Natural killer cell (primary cell): ENCODE measurements around the gene SERGEF. TPM values are rescaled to one million over a fixed set of nuclear protein-coding genes. Genes with fewer than 3 reads are reported as not detected.

Source experiments
- ATAC-seq, 3 donors: fragments of 150-1000 bp in 2 of 3; fragments of 200-7000 bp in 1 of 3; cut with Tn5 transposase; 1 replicate in 1 of 3; 2 replicates in 2 of 3; pipeline ENCODE4 v1.10.0; 2021; ENCODE audit warnings: mild to moderate bottlenecking in 2 of 3, moderate library complexity in 2 of 3
- DNase-seq, 2 donors: peaks; one replicate each; pipeline versions ENCODE4 v3.0.0 to v3.0.0-alpha.2; 2013 to 2021; ENCODE audit warnings: mixed read lengths in 1 of 2
- H3K27ac ChIP-seq: one replicate; pipeline ENCODE4 v1.5.1; 2013; ENCODE audit warnings: mild to moderate bottlenecking, low read length
- H3K27me3 ChIP-seq: one replicate; pipeline ENCODE4 v1.6.1; 2013; ENCODE audit warnings: low read length; ENCODE audit not compliant: control insufficient read depth, insufficient read depth
- H3K36me3 ChIP-seq: one replicate; pipeline ENCODE4 v1.6.1; 2013; ENCODE audit warnings: low read length; ENCODE audit not compliant: control insufficient read depth, insufficient read depth
- H3K4me1 ChIP-seq: one replicate; pipeline ENCODE4 v1.6.1; 2013; ENCODE audit warnings: low read length; ENCODE audit not compliant: control insufficient read depth, insufficient read depth
- H3K4me3 ChIP-seq: one replicate; pipeline ENCODE4 v1.5.1; 2013; ENCODE audit warnings: low read length
- H3K9me3 ChIP-seq: one replicate; pipeline ENCODE4 v1.6.1; 2013; ENCODE audit warnings: low read length; ENCODE audit not compliant: control insufficient read depth, insufficient read depth
- H3K27ac Mint-ChIP-seq, 2 donors: one replicate each; pipeline ENCODE4 v1.8.0; 2022; ENCODE audit warnings: mild to moderate bottlenecking in 2 of 2, mixed read lengths in 2 of 2, moderate library complexity in 1 of 2
- H3K27me3 Mint-ChIP-seq, 2 donors: one replicate each; pipeline ENCODE4 v1.8.0; 2022; ENCODE audit warnings: low read depth in 2 of 2, mixed read lengths in 2 of 2
- H3K36me3 Mint-ChIP-seq: one replicate; pipeline ENCODE4 v1.8.0; 2022; ENCODE audit warnings: mixed read lengths
- H3K4me1 Mint-ChIP-seq, 2 donors: one replicate each; pipeline ENCODE4 v1.8.0; 2022; ENCODE audit warnings: mixed read lengths in 2 of 2
- H3K4me3 Mint-ChIP-seq: one replicate; pipeline ENCODE4 v1.8.0; 2022; ENCODE audit warnings: mild to moderate bottlenecking, moderate library complexity, mixed read lengths
- H3K9me3 Mint-ChIP-seq, 2 donors: one replicate each; pipeline ENCODE4 v1.8.0; 2022; ENCODE audit warnings: mixed read lengths in 2 of 2
- WGBS: methylation state at CpG from one replicate; pipeline ENCODE4 v1.1.7; 2013; ENCODE audit warnings: missing lambda C conversion rate; ENCODE audit not compliant: insufficient coverage; 5-methylcytosine and 5-hydroxymethylcytosine counted together
- intact Hi-C: fragments of 100-400 bp; cut with micrococcal nuclease; formaldehyde crosslinking; loops from one replicate; pipeline ENCODE4 v1.14.2; 2022
- total RNA-seq, 4 donors: library from RNA; stranded (reverse); fragments of 120-200 nt in 1 of 4; gene quantifications; one replicate each; pipeline versions ENCODE4 v1.2.3 to v1.2.4, GENCODE V29; 2013 to 2022
- TF ChIP-seq, protein P1 (sequence below): fragments of 200-600 bp; IDR thresholded peaks from one replicate; pipeline ENCODE4 v1.8.0; 2022; ENCODE audit warnings: antibody characterized with exemption

Gene SERGEF
- total RNA-seq, 3 donors from 2014 or later (not counting 1 experiment from before 2014, with no cell fraction given) = 67.5 to 78.6 (median 69.4) TPM

GRCh38 chr11:17793642-17794170 lies 219.1 kb downstream of the SERGEF start:
- no peaks in the 10 kb centered on the region for H3K36me3 ChIP-seq
- peaks cover 0 to 2% of the 10 kb centered on the region in 2 donors for H3K4me1 Mint-ChIP-seq
- intact Hi-C loops = no loop called here
- H3K9me3 ChIP-seq = no peaks in the 10 kb centered on the region
- no peak overlapping the region for H3K4me3 Mint-ChIP-seq
- WGBS = 92% methylated on average over 7 of the region's 7 CpGs
- no peaks in the 10 kb centered on the region for H3K4me1 ChIP-seq
- no peak overlapping the region for H3K4me3 ChIP-seq
- no peak for DNase-seq
- no peak overlapping the region for H3K27ac Mint-ChIP-seq
- no peaks in the 10 kb centered on the region for H3K27me3 ChIP-seq
- H3K9me3 Mint-ChIP-seq = no peaks in the 10 kb centered on the region
- H3K27ac ChIP-seq = no peak overlapping the region
- TF ChIP-seq, protein P1, sequence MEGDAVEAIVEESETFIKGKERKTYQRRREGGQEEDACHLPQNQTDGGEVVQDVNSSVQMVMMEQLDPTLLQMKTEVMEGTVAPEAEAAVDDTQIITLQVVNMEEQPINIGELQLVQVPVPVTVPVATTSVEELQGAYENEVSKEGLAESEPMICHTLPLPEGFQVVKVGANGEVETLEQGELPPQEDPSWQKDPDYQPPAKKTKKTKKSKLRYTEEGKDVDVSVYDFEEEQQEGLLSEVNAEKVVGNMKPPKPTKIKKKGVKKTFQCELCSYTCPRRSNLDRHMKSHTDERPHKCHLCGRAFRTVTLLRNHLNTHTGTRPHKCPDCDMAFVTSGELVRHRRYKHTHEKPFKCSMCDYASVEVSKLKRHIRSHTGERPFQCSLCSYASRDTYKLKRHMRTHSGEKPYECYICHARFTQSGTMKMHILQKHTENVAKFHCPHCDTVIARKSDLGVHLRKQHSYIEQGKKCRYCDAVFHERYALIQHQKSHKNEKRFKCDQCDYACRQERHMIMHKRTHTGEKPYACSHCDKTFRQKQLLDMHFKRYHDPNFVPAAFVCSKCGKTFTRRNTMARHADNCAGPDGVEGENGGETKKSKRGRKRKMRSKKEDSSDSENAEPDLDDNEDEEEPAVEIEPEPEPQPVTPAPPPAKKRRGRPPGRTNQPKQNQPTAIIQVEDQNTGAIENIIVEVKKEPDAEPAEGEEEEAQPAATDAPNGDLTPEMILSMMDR = no peak
- H3K27me3 Mint-ChIP-seq = no peaks in the 10 kb centered on the region
- ATAC-seq = no peak
- H3K36me3 Mint-ChIP-seq = no peaks in the 10 kb centered on the region

- Mint-ChIP-seq H3K27ac (no peak overlapping the region), H3K4me1 (peaks cover 0 to 5% of the 10 kb centered on the region in 2 donors), H3K4me3 (no peak overlapping the region), H3K9me3 (no peaks in the 10 kb centered on the region), H3K27me3 (no peaks in the 10 kb centered on the region), H3K36me3 (no peaks in the 10 kb centered on the region)
- Histone ChIP-seq H3K27ac (no peak overlapping the region), H3K9me3 (no peaks in the 10 kb centered on the region), H3K27me3 (no peaks in the 10 kb centered on the region), H3K4me3 (no peak overlapping the region), H3K36me3 (no peaks in the 10 kb centered on the region), H3K4me1 (no peaks in the 10 kb centered on the region)
- ATAC-seq (no peak), DNase-seq (no peak)
- intact Hi-C loops = no loop called here
- 97% methylated on average over 9 of the region's 9 CpGs for WGBS
- TF ChIP-seq, protein P1 = no peak
Observed at GRCh38 chr11:17792161-17792560, 220.7 kb downstream of the SERGEF start.

GRCh38 chr11:17791144-17791543 lies 221.7 kb downstream of the SERGEF start:
- Mint-ChIP-seq H3K36me3 (no peaks in the 10 kb centered on the region), H3K27me3 (no peaks in the 10 kb centered on the region), H3K9me3 (no peaks in the 10 kb centered on the region), H3K27ac (no peak overlapping the region), H3K4me1 (peaks cover 0 to 5% of the 10 kb centered on the region in 2 donors), H3K4me3 (no peak overlapping the region)
- no peaks in the 10 kb centered on the region for H3K36me3 ChIP-seq
- no peak for DNase-seq
- no peak overlapping the region for H3K27ac ChIP-seq
- H3K4me3 ChIP-seq = no peak overlapping the region
- no peak for ATAC-seq
- no peaks in the 10 kb centered on the region for H3K4me1 ChIP-seq
- H3K27me3 ChIP-seq = no peaks in the 10 kb centered on the region
- no peaks in the 10 kb centered on the region for H3K9me3 ChIP-seq
- intact Hi-C loops = no loop called here
- TF ChIP-seq, protein P1 = no peak

DNA sequence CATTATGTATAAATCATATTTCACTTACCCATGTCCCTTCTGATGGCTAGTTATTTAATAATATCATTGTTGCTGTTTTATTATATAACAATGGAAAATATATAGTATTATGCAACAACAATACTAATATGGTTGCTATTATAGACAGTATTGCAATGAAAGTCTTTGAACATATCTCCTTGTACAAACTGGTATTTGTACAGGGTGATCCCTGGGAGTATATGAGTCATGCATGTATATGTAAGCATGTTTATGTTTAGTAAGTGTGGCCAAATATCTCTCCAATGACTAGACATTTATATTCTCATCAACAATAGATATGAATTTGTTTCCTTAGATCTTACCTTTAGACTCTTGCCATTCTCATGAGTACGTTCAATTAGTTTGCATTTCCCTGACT lies 222.4 kb downstream of the SERGEF start:
- Mint-ChIP-seq H3K4me3 (no peak overlapping the region), H3K27me3 (no peaks in the 10 kb centered on the region), H3K27ac (no peak overlapping the region), H3K9me3 (no peaks in the 10 kb centered on the region), H3K36me3 (no peaks in the 10 kb centered on the region), H3K4me1 (peaks cover 0 to 5% of the 10 kb centered on the region in 2 donors)
- TF ChIP-seq, protein P1 = no peak
- no peaks in the 10 kb centered on the region for H3K36me3 ChIP-seq
- intact Hi-C loops = no loop called here
- no peak for ATAC-seq
- no peak for DNase-seq
- no peaks in the 10 kb centered on the region for H3K27me3 ChIP-seq
- H3K27ac ChIP-seq = no peak overlapping the region
- H3K9me3 ChIP-seq = no peaks in the 10 kb centered on the region
- no peak overlapping the region for H3K4me3 ChIP-seq
- 100% methylated on average over 1 of the region's 1 CpG for WGBS
- no peaks in the 10 kb centered on the region for H3K4me1 ChIP-seq
